Sigmoid colon (tissue), 4 donors: ENCODE measurements around the gene EXOC1.

ENCODE experiments used
- EP300 ChIP-seq, 4 donors: sonication (generic); formaldehyde crosslinking; IDR thresholded peaks; one replicate each; pipeline ENCODE4 v1.6.1; 2017; ENCODE audit warnings: antibody characterized with exemption in 4 of 4
- POLR2A ChIP-seq, 2 donors: fragments of 450-650 bp; IDR thresholded peaks; one replicate each; pipeline ENCODE4 v1.6.1; 2016; ENCODE audit warnings: antibody characterized with exemption in 2 of 2, mild to moderate bottlenecking in 2 of 2, moderate library complexity in 2 of 2
- TF ChIP-seq, protein P1 (sequence below), 4 experiments: fragments of 450-650 bp in 3 of 4; fragments of 200-600 bp in 1 of 4; IDR thresholded peaks; one replicate each; pipeline ENCODE4 v1.5.1; 2016 to 2019; ENCODE audit warnings: antibody characterized with exemption in 4 of 4, mild to moderate bottlenecking in 3 of 4, moderate library complexity in 2 of 4

GRCh38 chr4:55840956-55841355 is 12.5 kb upstream of the EXOC1 start:
- TF ChIP-seq, protein P1, sequence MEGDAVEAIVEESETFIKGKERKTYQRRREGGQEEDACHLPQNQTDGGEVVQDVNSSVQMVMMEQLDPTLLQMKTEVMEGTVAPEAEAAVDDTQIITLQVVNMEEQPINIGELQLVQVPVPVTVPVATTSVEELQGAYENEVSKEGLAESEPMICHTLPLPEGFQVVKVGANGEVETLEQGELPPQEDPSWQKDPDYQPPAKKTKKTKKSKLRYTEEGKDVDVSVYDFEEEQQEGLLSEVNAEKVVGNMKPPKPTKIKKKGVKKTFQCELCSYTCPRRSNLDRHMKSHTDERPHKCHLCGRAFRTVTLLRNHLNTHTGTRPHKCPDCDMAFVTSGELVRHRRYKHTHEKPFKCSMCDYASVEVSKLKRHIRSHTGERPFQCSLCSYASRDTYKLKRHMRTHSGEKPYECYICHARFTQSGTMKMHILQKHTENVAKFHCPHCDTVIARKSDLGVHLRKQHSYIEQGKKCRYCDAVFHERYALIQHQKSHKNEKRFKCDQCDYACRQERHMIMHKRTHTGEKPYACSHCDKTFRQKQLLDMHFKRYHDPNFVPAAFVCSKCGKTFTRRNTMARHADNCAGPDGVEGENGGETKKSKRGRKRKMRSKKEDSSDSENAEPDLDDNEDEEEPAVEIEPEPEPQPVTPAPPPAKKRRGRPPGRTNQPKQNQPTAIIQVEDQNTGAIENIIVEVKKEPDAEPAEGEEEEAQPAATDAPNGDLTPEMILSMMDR (IDR thresholded peaks at IDR 0.05): no peak
- no peak for TF ChIP-seq POLR2A (IDR thresholded peaks at IDR 0.05)
- TF ChIP-seq EP300 (IDR thresholded peaks at IDR 0.05): no peak
